OCI-LY1 (cell line): ENCODE data around the gene WFS1.

ENCODE experiments used
- EZH2 ChIP-seq: fragments of 200-600 bp; sonication (generic), shearing (Covaris generic); IDR thresholded peaks from 2 replicates; pipeline ENCODE4 v1.8.0; 2017; ENCODE audit warnings: borderline replicate concordance, mixed run types, mild to moderate bottlenecking, antibody characterized with exemption, low read length, moderate library complexity, mixed read lengths
- TF ChIP-seq, protein P1 (sequence below): fragments of 200-600 bp; sonication (generic), shearing (Covaris generic); IDR thresholded peaks from 2 replicates; pipeline ENCODE4 v1.5.1; 2017; ENCODE audit warnings: mild to moderate bottlenecking, antibody characterized with exemption, low read length, moderate library complexity, mixed read lengths

DNA sequence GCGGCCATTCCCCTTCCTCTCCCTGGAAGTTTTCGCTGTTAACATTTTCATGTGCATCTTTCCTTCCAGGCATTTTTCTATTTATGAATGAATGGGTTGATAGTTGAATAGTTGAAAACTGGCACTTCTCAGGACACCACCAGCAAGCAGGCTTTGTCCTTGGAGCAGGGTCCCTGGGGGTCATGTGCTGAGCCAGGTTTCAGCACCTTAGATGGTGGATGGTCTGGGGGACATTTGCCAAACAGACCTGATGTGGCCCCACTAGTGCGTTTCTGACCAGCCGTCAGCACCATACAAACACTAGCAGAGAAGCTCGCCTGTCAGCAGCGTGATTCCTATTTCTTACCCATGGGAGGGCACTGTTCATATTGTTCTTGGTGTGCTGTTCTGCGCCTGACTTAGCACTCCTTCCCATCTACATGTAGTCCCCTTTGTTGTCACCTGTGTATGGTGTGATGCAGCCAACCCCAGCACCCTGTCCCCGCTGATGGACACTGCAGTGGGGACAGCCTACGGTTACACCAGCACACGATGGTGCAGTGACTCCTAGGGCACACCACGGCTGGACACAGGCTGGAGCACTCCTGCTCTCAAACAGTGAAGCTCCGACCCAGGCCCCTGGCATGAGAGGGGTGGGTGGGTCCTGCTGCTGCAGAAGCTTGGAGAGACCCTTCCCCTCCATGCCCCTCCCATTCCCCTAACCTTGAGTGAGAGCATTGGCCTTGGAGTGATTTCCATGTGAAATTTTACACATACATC lies 27.2 kb upstream of the WFS1 start:
- TF ChIP-seq, protein P1, sequence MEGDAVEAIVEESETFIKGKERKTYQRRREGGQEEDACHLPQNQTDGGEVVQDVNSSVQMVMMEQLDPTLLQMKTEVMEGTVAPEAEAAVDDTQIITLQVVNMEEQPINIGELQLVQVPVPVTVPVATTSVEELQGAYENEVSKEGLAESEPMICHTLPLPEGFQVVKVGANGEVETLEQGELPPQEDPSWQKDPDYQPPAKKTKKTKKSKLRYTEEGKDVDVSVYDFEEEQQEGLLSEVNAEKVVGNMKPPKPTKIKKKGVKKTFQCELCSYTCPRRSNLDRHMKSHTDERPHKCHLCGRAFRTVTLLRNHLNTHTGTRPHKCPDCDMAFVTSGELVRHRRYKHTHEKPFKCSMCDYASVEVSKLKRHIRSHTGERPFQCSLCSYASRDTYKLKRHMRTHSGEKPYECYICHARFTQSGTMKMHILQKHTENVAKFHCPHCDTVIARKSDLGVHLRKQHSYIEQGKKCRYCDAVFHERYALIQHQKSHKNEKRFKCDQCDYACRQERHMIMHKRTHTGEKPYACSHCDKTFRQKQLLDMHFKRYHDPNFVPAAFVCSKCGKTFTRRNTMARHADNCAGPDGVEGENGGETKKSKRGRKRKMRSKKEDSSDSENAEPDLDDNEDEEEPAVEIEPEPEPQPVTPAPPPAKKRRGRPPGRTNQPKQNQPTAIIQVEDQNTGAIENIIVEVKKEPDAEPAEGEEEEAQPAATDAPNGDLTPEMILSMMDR = no peak
- TF ChIP-seq EZH2 = no peak
